NCI-H1048 (cell line): ENCODE data around the gene GPR162.

Experiments
- DNase-seq: peaks from one replicate; lab custom pipeline; 2025; lab: John Stamatoyannopoulos, UW

GPR162 gene, protein sequence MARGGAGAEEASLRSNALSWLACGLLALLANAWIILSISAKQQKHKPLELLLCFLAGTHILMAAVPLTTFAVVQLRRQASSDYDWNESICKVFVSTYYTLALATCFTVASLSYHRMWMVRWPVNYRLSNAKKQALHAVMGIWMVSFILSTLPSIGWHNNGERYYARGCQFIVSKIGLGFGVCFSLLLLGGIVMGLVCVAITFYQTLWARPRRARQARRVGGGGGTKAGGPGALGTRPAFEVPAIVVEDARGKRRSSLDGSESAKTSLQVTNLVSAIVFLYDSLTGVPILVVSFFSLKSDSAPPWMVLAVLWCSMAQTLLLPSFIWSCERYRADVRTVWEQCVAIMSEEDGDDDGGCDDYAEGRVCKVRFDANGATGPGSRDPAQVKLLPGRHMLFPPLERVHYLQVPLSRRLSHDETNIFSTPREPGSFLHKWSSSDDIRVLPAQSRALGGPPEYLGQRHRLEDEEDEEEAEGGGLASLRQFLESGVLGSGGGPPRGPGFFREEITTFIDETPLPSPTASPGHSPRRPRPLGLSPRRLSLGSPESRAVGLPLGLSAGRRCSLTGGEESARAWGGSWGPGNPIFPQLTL

DNA sequence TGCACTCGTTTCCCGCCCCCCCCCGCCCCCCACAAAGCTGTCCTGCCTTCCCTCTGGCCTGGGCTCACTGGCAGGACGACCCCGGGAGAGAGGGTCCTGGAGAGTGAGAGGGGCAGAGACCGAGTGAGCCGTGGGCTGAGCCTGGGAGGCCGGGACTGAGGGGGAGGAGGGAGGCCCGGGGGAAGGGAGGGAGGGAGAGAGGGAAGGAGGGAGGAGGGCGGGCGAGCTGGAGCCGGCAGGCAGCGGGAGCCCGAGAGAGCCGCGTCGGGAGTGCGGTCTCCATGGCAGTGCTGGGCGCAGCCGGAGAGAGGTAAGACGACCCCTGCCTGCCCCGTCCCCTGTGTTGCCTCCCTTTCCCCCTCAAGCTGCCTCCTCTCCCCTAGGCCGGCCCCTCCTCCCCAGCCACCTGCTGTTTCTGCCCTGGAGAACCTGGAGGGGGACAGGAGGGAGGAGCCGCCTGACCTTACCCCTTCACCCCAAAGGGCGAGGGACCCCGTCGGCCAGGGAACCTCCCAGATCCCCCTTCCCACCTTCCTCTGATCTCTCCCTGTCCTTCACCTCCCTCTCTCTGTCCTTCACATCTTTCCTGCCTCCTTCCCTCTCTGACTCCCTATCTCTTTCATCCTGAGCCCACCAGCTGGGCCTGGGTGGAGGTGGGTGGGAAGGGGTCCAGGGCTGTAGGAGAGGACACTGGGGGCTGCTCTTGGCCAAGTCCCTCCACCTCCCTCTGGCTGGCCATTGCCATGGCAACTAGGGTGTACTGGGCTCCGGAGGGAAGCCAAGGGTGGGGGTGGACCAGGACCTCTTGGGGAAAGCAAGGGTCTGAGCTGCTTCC is at the start of gene GPR162:
Gene GPR162, plus strand, starts transcription at position 231 of the 835 bp plus-strand sequence. CDS start 2,078 bp downstream, outside the sequence.
- DNase-seq = no peak

GRCh38 chr12:6772331-6772695 is 49.3 kb upstream of the GPR162 start, which contains the start of gene LAG3:
Gene LAG3 (plus strand): TSS chr12:6772520. CDS start chr12:6772853, 333 bp downstream.
- DNase-seq = no peak

DNA sequence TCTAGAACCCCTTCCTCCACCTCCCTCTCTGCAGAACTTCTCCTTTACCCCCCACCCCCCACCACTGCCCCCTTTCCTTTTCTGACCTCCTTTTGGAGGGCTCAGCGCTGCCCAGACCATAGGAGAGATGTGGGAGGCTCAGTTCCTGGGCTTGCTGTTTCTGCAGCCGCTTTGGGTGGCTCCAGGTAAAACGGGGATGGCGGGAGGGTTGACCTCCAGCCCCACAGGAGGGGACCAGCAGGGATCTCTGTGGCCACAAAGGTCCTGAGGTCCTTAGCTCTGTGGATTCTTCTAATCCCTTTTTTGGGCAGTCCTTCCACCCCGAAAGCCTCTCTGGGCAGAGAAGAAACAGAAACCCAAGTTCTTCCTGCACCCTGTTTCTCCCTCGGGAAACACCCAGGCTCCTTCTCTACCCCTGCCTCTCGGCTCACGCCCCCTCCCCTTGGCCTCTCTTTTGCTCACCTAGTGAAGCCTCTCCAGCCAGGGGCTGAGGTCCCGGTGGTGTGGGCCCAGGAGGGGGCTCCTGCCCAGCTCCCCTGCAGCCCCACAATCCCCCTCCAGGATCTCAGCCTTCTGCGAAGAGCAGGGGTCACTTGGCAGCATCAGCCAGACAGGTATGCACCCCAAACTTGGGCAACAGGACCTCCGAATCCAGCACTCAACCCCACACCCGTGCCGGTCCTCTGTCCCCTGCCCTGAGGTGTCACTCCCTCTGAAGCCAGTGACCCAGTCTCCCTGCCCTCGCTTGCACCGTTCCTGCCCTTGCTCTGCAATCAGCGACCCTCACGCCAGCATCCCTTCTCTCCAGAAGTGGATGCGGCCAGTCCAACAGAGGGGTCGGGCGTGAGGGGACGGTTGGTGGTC is 48.7 kb upstream of the GPR162 start:
- no peak for DNase-seq

DNA sequence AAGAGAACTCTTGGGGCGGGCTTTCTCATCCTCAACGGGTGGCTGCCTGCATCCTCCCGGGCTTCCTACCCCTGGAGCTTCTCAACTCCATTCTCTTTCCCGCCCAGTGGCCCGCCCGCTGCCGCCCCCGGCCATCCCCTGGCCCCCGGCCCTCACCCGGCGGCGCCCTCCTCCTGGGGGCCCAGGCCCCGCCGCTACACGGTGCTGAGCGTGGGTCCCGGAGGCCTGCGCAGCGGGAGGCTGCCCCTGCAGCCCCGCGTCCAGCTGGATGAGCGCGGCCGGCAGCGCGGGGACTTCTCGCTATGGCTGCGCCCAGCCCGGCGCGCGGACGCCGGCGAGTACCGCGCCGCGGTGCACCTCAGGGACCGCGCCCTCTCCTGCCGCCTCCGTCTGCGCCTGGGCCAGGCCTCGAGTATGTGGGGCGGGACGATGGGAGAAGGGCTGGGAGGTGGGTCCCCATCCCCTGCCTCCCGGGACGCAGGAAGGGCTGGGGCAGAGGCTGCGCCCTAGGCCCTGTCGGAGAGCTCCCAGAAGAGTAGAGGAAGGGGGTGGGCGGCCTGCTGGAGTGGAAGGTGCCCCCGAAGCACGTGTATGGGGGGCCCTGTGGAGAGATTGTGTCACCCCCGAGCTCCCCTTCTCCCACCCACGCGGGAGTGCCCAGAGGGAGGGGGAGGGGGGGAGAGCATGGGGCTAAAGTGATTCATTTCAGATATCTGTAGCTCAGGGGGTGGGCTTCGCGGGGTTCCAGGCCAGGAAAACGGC is 47.9 kb upstream of the GPR162 start:
- no peak for DNase-seq

DNA sequence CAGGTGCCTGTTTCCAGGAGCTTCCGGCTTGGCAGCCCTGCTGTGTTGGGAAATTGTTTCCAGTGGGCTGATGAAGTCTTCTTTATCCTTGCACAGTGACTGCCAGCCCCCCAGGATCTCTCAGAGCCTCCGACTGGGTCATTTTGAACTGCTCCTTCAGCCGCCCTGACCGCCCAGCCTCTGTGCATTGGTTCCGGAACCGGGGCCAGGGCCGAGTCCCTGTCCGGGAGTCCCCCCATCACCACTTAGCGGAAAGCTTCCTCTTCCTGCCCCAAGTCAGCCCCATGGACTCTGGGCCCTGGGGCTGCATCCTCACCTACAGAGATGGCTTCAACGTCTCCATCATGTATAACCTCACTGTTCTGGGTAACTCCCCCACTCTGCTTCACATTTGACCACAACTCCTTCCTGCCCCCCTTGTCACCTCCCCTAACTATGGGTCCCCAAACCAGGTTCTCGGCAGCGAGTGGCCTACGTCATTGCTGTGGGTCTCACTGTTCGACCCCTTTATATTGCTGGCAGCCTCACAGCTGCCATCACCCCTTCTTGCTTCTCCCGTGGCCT is 47.0 kb upstream of the GPR162 start:
- DNase-seq = no peak

DNA sequence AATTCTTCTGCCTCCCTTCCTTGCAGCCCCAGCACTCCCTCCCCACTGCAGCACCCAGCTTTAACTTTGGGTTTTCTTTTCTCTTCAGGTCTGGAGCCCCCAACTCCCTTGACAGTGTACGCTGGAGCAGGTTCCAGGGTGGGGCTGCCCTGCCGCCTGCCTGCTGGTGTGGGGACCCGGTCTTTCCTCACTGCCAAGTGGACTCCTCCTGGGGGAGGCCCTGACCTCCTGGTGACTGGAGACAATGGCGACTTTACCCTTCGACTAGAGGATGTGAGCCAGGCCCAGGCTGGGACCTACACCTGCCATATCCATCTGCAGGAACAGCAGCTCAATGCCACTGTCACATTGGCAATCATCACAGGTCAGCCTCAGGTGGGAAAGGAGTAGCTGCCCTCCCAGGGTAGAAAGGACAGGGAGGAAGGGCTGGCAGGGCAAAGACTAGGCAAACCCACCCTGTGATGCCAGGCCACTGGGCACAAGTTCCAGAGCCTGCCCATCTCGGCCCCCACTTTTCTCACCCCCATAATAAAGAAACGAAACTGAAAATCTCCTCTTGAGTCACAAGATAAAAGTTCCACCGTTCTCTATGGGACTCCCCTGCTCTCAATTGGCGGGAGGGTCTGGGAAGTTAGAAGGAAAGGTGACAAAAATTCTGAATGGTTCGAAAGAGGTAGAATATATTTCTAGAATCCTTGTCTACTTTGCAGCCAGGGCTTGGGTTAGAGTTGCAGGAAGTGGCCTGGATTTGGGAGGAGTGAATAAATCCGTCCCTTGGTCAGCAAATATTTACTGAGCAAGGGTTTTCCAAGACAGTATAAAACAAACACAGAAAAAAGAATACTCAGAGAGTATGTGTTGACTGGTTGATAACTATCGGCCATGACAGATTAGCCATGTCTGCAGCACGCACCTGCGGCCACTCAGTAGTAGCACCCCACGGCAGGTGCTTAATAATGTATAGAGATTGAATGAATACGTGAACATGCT is 46.1 kb upstream of the GPR162 start:
- DNase-seq = no peak

DNA sequence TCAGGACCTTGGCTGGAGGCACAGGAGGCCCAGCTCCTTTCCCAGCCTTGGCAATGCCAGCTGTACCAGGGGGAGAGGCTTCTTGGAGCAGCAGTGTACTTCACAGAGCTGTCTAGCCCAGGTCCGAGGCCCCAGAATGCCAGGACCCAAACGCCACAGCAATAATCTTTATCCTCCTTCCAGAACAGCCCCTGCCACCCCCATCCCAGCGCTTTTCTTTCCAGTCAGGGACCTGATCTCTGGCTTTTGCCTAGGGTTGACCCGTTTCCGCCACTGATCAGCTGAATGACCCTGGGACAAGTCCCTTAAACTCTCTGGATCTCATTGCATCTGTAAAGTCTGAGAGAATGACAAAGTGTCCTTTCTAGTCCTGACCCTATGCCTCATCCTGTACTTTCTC is 44.2 kb upstream of the GPR162 start:
- no peak for DNase-seq

- DNase-seq = no peak
These were observed 43.4 kb upstream of the GPR162 start for GRCh38 chr12:6778217-6778573.

DNA sequence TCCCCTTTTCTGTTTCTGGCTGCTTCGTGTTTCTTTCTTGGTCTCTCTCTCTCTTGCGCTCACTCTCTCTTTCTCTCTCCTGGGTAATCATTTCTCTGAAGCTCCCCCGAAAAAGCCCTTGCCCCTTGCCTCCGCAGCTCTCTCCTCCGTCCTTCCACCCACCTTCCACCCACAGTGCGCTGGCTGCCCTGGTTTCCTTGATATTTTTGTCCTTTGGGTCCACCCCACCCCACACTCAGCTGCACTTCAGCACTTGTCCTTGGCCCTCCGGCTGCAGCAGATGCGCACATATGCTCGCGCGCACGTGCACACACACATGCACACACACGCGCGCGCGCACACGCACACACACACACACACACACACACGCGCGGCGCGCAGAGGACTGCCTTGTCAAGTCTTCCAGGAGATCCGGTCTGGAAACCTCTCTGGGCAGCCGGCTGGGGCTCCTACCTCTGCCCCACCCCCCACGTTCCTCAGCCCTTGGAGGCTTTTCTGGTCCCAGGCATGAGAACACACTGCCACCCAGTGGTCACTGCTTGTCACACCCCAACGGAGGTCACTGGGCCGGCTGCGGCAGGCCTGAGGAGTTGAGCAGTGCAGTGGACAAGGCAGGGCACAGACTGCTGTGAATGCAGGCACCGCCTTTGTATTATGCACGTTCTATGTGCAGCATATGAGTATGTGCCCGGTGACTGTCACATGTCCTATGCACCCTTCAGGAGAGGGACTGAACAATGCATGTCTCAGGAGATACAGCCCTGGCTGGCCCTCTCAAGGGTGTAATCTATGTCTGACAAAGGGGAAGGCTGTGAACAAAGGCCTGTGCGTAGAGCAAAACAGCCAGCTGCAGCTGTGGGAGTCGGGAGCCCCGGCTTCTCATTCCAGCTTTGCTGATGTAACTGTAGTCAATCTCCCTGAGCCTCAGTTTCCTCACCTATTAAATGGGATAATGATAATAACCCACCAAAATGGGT is 42.8 kb upstream of the GPR162 start:
- peak; percentile 77 for DNase-seq

DNA sequence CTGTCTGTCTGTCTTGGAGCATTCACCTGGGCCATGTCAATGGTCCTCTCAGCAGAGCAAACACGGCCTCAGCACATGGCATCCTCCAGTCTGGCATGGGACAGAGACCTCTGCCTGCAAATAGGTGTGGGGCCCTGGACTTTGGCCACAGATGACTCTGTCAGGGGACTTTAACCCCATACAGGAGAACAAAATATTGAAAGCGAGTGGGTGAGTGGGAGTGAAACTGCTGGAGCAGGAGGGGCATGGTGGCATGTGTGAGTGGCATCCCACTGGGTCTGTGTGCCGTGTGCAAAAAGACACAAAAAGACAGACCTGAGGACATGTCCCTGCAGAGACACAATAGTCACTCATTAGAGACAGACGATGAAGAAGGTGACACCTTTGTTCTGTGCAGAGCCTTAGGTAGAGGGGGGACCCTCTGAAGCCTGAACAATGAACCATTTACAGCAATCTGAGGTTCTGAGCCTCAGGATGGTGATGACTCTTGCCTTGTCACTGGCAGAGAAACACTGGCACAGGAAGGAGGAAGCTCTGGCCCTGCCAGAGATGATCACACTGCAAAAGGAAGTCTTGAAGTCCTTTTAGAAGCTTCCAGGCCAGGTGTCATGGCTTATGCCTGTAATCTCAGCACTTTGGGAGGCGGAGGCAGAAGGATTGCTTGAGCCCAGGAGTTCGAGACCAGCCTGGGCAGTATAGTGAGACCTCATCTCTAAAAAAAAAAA is 41.8 kb upstream of the GPR162 start:
- DNase-seq = no peak

DNA sequence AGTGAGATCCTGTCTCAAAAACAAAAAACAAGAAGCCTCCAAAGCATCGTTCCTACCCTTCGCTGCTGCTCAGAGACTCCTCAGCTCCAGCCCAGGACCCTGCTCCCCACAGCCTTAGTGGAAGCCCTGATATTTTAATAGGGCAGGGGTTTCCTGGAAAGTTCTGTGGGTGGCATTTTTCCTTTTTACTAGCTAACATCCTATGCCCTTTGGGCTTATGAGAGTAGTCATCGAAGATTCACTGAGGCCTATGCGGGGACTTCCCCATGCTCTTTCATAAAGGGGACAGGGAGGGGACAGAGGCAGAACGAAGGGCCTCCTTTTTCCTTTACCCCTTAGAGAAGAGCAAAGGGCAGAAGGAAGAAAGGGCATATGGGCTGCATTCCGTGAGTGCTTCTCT is 41.0 kb upstream of the GPR162 start:
- DNase-seq = no peak

DNA sequence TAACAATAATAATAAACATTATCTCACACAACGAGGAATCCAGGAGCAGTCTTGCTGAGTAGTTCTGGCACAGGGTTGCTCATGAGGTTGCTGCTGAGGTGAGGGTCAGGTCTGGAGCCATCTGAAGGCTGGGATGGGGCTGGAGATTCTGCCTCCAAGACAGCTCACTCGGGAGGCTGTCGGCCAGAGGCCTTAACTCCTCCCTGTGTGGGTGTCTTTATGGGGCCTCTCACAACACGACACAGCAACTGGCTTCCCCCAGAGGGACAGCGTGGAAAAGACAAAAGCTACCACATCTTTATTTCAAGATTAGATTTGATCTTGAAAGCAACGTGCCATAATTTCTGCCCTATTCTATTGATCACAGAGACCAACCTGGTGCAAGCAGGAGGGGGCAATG is 39.5 kb upstream of the GPR162 start:
- DNase-seq = no peak

GRCh38 chr12:6782850-6783566 is 38.6 kb upstream of the GPR162 start:
- DNase-seq = no peak

DNA sequence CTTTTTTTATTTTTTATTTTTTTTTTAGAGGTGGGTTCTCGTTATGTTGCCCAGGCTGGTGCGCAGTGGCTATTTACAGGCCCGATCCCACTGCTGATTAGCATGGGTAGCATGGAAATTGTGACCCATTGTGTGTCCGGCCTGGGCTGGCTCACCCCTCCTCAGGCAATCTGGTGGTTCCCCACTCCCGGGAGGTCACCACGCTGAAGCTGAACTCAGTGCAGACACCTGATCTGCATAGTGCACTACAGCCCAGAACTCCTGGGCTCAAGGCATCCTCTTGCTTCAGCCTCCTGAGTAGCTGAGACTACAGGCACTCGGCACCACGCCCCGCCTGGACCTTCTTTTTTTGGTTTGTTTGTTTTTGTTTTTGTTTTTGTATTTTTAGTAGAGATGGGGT is 37.8 kb upstream of the GPR162 start:
- DNase-seq = no peak

GRCh38 chr12:6784296-6784695 is 37.3 kb upstream of the GPR162 start:
- no peak for DNase-seq

GRCh38 chr12:6784761-6785160 is 36.9 kb upstream of the GPR162 start:
- DNase-seq = no peak
